Activated CD4-positive, alpha-beta T cell treated with anti-CD3 and anti-CD28 coated beads for 24 hours (primary cell): ENCODE results near the gene TACR1.
"Not testable (repeated sequence)": the region's sequence is repeated elsewhere in the genome, so short reads cannot be mapped to it uniquely, and the experiment has no call there.

Experiments
- DNase-seq, 2 donors: peaks; one replicate each; pipeline ENCODE4 v3.0.0-alpha.2; 2020; ENCODE audit warnings: low read depth in 2 of 2

Gene TACR1

DNA sequence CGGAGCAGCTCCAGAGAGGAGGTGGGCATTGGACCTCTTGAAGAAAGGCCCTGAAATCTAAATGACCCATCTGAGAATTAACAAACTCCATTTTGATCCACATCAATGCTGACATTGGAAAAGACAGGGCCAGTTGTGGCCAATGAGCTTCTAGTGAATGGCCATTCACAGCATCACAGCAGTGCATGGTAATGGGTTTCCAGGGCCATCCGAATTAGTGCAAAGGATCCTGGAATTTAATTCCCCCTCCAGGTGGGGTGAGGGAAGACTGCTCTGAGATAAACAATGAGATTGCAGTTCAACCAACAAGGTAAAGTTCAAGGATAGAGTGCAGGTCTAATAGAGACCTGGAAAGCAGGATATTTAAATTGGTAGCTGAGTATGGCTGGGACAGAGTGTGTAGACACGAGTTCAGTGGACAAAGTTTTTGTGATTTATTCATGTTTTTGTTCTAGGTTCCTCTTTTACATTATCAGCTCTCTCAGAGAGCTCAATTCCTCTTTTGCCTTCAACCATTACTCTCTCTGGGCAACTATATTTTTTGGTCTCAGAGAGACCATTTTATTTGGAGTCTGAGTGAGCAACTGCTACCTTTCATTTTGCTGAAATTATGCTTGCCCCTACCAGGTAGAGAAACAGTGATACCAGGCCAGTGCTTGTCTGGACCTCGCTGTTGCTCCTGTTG lies 5.0 kb downstream of the TACR1 start:
- DNase-seq, result no peak

DNA sequence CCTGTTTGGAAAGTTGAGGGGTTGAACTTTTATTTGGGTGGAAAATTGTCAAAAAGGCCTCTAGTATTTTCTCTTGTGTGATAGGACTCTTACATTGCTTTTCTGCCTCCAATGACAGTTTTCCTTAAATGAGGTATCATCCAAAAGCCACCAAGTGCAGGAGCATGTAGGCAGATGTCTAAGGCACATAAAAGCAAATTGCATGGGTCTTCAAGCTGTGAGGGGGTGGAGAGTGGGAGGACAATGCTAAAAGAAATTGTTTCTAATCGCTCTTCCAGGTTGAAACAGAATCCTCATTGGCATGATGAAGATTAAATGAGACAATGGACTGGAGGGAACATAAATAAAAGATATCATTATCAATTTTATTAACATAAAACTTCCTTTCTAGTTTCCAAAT lies 6.8 kb downstream of the TACR1 start:
- DNase-seq, result no peak

DNA sequence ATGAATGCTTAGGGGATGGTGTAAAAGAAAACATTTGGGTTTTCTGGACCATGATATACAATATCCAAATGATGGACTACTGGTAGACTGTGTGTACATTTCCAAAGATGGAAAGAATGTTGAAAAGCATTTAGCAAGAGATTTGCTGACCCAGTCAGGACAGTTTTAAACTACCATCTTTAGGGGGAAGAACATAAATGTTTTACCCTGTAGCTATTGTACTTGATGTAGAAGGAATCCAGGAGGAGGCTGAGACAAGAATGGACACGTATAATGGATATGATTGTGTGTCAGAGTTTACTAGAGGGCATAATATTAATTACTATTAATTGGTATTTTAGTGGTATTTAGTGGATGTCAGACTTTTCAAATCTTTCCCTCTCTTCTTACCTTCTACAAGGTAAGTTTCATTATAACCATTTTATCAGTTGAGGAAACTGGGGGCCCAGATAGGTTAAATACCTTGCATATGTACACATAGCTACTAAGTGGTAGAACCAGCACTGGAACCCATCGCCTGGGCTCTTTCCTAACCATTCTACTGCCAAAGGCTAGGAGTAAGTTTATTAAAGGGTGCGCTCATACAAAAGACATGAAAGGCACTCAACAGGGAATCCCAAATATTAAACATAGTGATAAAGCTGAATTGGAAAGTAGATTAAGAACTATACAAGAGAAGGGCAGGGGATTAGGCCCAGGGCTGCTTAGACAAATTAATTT lies 8.9 kb downstream of the TACR1 start:
- no peak for DNase-seq

DNA sequence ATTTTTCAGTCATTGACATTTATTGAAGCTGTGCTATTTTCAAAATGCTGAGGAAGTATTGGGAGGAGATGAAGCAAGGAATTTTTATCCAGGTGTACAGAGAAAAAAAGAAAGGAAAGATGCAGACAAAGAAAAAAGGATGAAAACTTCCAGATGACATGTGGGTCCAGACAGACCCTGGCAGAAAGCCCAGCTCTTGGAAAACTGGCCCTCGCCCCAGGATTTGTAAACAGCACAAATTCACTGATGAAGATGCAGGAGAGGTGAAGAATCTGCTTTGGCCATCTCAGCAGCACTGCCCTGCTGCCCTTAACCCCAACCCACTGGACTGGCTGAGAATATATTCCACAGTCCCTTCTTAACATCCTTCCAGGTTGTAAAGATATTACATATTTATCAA lies 12.5 kb downstream of the TACR1 start:
- no peak for DNase-seq

DNA sequence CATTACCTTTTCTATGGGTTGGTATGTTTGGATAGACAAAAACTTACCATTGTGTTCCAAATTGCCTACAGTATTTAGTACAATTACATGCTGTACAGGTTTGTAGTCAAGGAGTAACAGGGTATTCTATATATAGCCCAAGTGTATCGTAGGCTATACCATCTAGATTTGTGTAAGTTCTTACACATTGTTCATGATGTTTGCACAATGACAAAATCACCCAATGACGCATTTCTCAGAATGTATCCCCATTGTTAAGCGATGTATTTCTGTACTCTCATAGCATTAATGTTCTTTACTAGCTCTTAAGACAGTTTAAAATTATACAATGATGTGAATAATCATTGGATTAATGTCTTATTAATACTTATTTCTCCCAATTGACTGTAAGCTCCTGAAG lies 16.7 kb downstream of the TACR1 start:
- no peak for DNase-seq

DNA sequence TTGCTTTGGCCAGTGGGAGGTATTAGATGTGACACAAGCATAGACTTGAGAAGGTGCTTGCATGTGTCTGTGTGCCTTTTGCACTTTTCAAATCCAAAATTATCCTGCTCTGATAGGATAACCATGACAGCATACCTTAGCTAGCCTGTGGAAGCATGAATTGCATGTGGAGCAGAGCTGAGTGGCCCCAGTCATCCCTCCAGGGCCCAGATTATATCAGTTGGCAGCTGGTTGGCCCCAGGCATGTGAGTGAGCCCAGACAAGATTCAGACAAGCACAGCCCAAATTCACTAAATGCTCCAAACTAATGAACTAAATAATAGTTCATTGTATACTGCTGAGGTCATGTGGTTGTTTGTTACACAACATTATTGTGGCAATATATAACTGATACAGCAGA lies 18.8 kb downstream of the TACR1 start:
- no peak for DNase-seq

DNA sequence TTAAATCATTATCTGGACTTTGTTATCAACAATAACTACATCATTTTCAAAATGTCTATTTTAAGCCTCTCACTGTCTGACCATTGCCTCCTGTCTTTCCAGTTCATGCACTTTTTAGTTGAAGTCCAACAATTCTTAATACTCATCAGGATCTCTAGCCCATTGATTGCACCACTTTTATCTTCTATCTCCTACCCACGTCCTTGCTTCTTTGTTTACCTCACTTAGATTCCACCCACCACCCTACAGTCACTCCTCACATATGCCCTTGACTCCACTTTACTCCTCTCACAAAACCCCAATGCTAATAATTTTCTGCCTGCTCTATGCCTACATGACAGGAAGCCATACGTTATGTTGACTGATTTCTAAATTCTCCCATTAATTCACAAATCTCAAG lies 21.9 kb downstream of the TACR1 start:
- no peak for DNase-seq

DNA sequence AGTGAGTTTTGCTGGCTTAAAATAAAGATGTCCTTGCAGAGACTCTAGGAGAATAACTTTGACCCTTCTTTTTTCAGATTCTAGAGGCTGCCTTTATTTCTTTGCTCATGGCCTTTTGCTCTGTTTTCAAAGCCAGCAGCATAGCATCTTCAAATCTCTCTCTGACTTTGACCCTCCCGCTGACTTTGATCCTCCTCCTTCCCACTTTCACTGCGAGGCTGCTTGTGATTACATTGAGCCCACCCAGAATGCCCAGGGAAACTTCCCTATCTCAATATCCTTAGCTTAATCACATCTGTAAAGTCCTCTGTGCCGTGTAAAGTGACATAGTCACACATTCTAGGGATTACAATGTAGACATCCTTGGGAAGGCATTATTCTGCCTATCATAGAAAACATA lies 23.9 kb downstream of the TACR1 start:
- DNase-seq, result no peak

DNA sequence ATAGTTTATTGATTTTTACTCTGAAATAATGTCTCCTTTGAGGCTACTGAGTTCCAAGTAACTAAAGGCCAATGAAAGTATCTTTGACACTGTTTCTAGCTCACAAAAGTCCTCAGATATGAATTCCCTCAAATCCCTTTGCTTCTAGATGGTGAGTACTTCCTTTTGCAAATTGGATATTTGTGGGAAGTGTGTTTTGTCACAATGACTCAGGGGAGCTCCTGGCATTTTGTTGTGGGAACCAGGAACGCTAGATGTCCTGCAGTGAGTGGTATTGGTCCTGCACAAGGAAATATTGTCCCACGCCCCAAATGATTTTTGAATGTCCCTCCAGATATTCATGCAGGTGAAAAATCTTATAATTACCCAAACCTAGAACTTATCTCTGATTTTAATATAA lies 24.3 kb downstream of the TACR1 start:
- no peak for DNase-seq

DNA sequence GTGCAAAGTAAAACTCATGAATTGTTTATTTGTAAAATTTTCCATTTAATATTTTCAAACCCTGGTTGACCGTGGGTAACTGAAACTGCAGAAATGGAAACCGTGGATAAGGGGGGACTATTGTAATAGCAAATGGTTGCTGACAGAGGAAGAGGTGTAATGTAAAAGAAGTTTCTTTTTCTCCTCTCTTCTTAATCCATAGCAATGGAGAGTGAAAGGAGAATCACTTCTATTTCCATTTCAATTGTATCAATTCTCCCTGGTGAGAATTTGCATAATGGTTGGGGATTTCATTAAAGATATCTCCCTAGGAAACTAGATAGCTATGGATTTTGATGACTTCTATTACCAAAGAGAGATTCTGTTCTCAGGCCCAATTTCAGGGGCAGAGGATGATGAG lies 24.8 kb downstream of the TACR1 start:
- DNase-seq, result no peak

DNA sequence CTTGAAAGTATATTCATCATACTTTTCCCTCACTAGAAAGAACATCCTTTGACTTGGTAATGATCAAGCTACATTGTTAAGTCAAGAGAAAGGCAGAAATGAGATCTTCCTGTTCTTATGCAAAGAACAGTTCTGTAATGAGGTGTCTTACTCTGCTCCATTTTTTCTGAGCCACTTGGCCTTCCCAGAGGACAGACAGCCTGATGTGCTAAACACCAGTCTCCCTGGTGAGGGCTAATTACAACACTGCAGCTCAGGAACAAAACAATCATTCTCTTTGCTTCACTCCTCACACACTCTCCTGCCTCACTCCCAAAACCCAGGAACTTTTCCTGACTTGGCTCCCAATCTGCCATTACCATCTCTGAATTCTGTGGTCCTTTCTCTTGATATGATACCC lies 25.6 kb downstream of the TACR1 start:
- DNase-seq, result no peak

DNA sequence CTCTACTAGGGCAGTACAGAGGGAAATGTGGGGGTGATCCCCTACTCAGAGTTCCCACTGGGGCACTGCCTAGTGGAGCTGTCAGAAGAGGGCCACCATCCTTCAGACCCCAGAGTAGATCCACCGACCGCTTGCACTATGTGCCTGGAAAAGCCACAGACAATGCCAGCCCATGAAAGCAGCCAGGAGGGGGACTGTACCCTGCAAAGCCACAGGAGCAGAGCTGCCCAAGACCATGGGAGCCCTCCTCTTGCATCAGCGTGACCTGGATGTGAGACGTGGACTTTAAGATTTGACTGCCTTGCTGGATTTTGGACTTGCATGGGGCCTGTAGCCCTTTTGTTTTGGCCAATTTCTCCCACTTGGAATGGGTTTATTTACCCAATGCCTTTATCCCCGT lies 27.9 kb downstream of the TACR1 start:
- not testable (repeated sequence) for DNase-seq

DNA sequence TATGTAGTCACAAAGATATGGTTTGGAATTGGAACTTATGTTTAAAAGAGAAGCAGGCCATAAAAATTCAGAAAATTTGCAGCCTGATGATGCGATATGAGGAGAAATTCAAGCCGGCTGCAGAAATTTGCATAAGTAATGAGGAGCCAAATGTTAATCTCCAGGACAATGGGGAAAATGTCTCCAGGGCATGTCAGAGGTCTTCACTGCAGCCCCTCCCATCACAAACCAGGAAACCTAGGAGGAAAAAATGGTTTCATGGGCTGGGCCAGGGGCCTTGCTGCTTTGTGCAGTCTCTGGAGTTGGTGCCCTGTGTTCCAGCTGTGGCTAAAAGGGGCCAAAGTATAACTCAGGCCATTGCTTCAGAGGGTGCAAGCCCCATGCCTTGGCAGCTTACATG lies 28.4 kb downstream of the TACR1 start:
- no peak for DNase-seq

DNA sequence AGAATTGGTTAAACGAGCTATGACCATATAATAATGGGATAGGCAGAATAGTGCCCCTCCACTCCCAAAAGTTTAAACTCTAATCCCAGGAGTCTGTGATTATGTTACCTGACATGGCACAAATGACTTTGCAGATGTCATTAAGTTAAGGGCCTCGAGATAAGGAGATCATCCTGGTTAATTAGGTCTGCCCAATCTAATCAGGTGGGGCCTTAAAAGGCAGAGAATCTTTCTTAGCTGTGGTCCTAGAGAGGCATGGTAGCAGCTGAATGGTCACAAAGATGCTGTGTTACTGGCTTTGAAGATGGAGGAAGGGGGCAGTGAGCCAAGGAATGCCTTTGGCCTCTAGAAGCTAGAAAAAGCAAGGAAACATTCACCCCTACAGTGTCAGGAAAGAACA lies 31.1 kb downstream of the TACR1 start:
- no peak for DNase-seq

DNA sequence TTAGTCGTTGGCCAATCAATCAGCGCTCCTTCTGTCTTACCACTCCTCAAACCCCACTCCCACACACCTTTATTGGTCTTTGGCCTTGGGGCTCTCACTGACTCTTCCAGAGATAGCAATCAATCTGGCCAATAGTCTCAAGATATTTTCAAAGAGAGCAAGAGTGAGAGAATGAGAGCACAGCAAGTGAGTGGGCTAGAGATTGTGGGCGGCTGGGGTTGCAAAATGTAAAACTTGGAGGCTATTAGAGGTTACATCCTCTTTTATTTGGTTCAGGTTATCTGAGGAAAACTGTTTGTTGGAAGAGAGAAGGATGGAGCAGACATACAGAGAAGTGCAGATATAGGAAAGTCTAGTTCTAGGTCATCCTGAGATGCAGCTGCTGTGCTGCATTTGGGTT lies 32.8 kb downstream of the TACR1 start:
- DNase-seq, result no peak

DNA sequence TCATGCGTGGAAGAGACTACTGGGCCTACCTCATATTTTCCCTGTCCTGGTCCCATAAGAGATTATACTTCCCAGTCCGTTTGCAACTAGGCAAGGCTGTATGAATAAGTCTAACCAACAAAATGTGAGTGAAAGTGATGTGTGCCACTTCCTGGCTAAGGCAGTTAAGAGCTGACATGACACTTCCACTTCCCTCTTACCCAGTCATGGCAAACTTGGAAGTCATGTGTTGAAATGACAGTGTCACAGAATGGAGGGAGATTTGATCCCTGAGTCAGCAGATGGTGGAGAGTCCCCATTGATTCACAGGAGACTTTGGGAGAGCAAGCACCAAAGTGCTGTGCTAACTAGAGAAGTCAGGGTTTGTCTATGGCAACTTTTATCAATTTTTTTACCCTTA lies 36.4 kb downstream of the TACR1 start:
- DNase-seq, result no peak

DNA sequence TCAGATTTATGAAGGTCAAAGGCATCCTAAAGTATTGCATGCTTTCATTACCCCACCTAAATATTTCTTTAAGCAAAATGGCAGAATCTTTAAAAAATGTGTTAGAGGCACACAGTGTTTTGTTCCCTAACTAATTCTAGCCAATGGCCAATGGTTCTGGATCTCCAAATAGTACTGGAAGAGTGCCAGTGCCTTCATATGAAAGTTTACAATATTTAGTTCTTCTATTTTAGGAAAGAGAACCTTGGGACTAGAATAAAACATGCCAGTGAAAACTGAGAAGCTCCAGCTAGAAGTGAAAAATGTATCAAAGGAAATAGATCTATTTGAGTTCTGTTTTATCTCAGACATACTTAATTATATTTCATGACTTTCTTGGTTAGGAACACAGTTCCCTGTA lies 37.1 kb downstream of the TACR1 start:
- no peak for DNase-seq

DNA sequence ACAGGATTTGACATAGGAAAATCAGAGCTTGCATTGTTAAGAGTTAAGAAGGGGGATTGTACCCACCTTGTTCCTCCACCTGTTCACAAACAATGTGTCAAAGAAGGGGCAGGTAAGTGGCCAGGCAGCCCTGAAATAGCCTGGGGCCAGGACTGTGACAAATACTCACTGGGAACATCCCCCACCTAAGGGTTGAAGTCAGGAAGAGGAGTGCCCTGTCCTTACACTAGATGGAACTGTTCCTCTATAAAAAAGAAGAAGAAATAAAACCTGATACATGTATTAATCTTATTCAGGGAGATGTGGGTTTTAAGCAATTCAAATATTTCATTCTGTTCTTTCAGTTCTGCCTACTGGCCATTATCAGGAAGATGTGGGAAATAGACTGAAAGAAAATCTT lies 41.9 kb downstream of the TACR1 start:
- no peak for DNase-seq

DNA sequence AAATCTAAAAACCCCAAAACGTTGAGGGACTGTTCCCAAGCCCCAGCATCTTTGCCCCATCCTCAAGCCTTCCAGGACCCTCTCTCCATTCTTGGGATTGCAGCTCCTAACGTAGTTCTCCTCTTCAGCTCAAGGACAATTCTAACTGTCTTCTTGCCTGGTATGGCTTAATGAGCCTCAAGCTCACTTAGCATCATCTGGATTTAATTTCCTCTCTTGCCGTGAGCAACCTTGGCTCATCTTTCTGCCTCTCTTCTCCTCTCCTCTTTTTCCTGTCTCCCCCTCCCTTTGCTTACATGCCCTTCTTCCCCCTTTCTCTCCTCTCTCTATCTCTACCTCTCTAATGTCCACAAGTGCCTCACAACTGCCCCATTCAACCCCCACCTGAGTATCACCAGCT lies 44.2 kb downstream of the TACR1 start:
- DNase-seq, result no peak

DNA sequence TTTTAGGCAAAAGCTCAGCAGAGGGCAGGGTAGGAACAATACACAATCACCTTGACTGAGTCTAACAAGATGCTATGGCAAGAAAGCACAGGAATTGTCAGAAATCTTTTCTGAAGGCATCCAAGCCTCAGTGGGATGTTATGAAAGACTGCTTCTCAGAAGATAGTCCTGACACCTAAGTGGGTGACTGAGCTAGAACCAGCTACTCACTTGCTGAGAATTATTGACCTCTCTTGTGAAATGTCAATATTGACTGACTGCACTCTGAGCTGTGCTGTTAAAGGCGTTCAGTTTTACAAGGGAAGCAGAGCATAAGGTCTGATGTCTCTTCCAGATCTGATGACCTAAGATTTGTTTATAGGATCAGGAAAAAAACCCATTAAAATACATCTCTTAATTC lies 46.1 kb downstream of the TACR1 start:
- no peak for DNase-seq

DNA sequence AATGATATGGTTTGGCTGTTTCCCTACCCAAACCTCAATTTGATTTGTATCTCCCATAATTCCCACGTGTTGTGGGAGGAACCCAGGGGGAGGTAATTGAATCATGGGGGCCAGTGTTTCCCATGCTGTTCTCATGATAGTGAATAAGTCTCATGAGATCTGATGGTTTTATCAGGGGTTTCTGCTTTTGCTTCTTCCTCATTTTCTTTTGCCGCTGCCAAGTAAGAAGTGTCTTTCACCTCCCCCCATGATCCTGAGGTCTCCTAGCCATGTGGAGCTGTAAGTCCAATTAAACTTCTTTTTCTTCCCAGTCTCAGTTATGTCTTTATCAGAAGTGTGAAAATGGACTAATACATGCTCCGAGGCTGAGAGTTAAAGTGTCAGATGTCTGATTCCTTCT lies 47.1 kb downstream of the TACR1 start:
- not testable (repeated sequence) for DNase-seq

DNA sequence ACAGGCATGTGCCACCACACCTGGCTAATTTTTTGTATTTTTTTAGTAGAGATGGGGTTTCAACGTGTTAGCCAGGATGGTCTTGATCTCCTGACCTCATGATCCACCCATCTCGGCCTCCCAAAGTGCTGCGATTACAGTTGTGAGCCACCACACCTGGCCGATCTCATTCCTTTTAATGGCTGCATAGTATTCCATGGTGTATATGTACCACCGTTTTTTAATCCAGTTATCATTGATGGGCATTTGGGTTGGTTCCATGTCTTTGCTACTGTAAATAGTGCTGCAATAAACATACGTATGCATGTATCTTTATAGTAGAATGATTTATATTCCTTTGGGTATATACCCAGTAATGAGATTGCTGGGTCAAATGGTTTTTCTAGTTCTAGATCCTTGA lies 51.4 kb downstream of the TACR1 start:
- DNase-seq, result not testable (repeated sequence)

DNA sequence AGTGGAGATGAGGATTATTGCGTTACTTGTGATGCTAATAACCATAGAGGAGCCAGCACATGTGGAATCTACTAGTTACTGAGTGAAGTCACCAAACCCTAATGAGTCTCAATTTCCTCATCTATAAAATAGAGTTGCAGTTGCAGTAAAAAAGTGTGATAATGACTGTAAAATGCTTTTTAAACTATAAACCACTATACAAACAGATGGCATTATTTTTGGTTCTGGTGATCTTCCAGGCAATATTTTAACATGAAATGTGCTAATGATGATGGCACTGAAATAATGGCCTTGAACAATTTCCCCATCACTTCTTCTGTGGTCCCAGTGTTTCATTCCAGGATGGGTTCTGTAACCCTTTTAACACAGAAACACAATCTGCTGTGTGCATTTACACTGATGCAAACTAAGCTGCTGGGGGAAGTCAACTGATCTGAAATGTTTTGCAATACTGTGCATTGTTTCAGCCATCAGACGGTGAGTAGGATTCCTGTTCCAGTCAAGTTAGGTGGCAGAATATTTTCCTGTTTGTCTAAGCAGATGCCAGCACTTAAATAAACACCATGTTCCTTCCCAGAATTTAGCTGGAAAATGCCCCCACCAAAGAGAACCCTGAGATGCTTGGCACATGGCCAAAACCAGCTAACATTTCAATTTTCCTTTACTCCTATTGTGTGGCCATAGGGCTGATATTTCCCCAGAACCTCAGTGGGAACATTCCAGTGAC lies 52.6 kb downstream of the TACR1 start:
- DNase-seq, result no peak
